ENCODE measurements around the gene ZSWIM7. TPM values are rescaled to one million over a fixed set of nuclear protein-coding genes. Genes with fewer than 3 reads are reported as not detected.

Gene ZSWIM7, protein sequence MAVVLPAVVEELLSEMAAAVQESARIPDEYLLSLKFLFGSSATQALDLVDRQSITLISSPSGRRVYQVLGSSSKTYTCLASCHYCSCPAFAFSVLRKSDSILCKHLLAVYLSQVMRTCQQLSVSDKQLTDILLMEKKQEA
- total RNA-seq, result 10 to 100 TPM in 2 of 4 donors, 1 to 10 TPM in 2; 3.7 to 13.4 (median 10.3) TPM

GRCh38 chr17:15999141-15999973, at the start of gene ZSWIM7, which contains the start of gene TTC19:
TSS of gene ZSWIM7 (minus strand) at chr17:15999704. CDS start at chr17:15999594, 110 bp downstream.
TSS of gene TTC19 (plus strand) at chr17:15999824. CDS start at chr17:15999849, 25 bp downstream.
- TF ChIP-seq CTCF (IDR thresholded peaks at IDR 0.05) (peak in 3 of 6 experiments; percentile 7 to 29 (median 24)), POLR2A (IDR thresholded peaks at IDR 0.05) (peak in 3 of 4 donors; percentile 97 to 98 (median 97))
- Histone ChIP-seq H3K36me3 (peaks cover 0 to 43% (median 17%) of the 10 kb centered on the region in 3 donors), H3K4me3 (peak within 1 kb of the TSS; percentile 78 to 94 (median 78)), H3K27ac (peak within 1 kb of the TSS; percentile 95 to 99 (median 98)), H3K27me3 (no peaks in the 10 kb centered on the region), H3K9me3 (no peaks in the 10 kb centered on the region), H3K4me1 (peaks cover 6 to 34% (median 12%) of the 10 kb centered on the region in 3 donors)
- intact Hi-C loops (cut with DNase I), result loop anchor here (10.0 kb wide), 1 partner anchor 175 kb away; no protein-coding TSS in a partner anchor
- peak; percentile 78 for DNase-seq
- 1% methylated on average over 28 to 29 of the region's 91 CpGs for WGBS, 2 donors

- H3K4me3 ChIP-seq, result no peak overlapping the region
- H3K27ac ChIP-seq, result no peak overlapping the region
- H3K9me3 ChIP-seq, result no peaks in the 10 kb centered on the region
- no peaks in the 10 kb centered on the region for H3K27me3 ChIP-seq
- TF ChIP-seq POLR2A (IDR thresholded peaks at IDR 0.05) (no peak), CTCF (IDR thresholded peaks at IDR 0.05) (no peak)
- intact Hi-C loops (cut with DNase I), result no loop called here
- 64 to 74% methylated on average over 14 of the region's 14 CpGs for WGBS, 2 donors
- DNase-seq, result no peak
- no peaks in the 10 kb centered on the region for H3K4me1 ChIP-seq
- H3K36me3 ChIP-seq, result peaks cover 0 to 100% (median 31%) of the 10 kb centered on the region in 3 donors
These were observed 49.4 kb upstream of the ZSWIM7 start for GRCh38 chr17:16048811-16049449.

GRCh38 chr17:16046966-16047365, 47.5 kb upstream of the ZSWIM7 start:
- TF ChIP-seq CTCF (IDR thresholded peaks at IDR 0.05), result no peak
- TF ChIP-seq POLR2A (IDR thresholded peaks at IDR 0.05), result no peak
- H3K27me3 ChIP-seq, result no peaks in the 10 kb centered on the region
- H3K4me3 ChIP-seq, result no peak overlapping the region
- intact Hi-C loops (cut with DNase I), result no loop called here
- H3K36me3 ChIP-seq, result peaks cover 6 to 100% (median 37%) of the 10 kb centered on the region in 3 donors
- no peak overlapping the region for H3K27ac ChIP-seq
- no peaks in the 10 kb centered on the region for H3K4me1 ChIP-seq
- no peaks in the 10 kb centered on the region for H3K9me3 ChIP-seq
- WGBS, 2 donors, result 96 to 98% methylated on average over 3 of the region's 3 CpGs
- DNase-seq, result no peak

DNA sequence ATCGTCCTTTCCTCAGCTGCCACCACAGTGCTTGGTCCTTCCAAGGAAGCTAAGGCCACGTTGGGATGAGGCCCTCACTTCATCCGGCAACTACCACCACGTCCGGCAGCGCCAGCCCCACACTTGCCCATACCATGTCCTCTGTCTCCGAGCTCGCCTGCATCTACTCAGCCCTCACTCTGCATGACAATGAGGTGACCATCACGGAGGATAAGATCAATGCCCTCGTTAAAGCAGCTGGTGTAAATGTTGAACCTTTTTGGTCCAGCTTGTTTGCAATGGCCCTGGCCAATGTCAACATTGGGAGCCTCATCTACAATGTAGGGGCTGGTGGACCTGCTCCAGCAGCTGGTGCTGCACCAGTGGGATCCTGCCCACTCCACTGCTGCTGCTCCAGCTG, 45.0 kb upstream of the ZSWIM7 start:
- H3K9me3 ChIP-seq, result no peaks in the 10 kb centered on the region
- no peak for TF ChIP-seq CTCF (IDR thresholded peaks at IDR 0.05)
- TF ChIP-seq POLR2A (IDR thresholded peaks at IDR 0.05), result no peak
- no peaks in the 10 kb centered on the region for H3K4me1 ChIP-seq
- DNase-seq, result no peak
- intact Hi-C loops (cut with DNase I), result no loop called here
- peaks cover 6 to 100% (median 38%) of the 10 kb centered on the region in 3 donors for H3K36me3 ChIP-seq
- no peak overlapping the region for H3K27ac ChIP-seq
- WGBS, 2 donors, result 91 to 92% methylated on average over 7 to 10 of the region's 10 CpGs
- no peaks in the 10 kb centered on the region for H3K27me3 ChIP-seq
- H3K4me3 ChIP-seq, result no peak overlapping the region
